ENCODE data around the gene E2F3. TPM values are rescaled to one million over a fixed set of nuclear protein-coding genes. Genes with fewer than 3 reads are reported as not detected.

The E2F3 gene
- total RNA-seq, 1 experiment from 2014 or later = 35.7 TPM

DNA sequence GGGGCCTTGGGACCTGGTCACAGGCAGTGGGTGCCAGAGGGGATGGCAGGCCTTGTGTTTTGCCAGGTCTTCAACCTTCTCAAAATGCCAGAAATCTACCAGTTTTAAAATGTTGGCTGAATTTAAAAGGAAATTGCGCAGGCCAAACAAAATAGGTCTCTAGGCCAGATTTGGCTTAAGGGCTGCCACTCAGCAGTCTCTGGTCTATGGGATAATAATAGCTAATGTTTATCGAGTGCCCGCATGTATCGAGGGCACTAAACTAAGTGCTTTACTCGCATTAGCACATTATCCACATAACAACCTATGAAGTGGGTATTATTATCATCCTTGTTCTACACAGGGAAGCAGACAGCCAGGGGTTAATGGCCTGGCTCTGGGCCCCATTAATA, 11.0 kb downstream of the E2F3 start:
- Histone ChIP-seq H3K4me1 (ENCODE audit: insufficient read depth, low read length) (peaks cover 4% of the 10 kb centered on the region; the same call in 1 of the 2 replicates), H4K91ac (ENCODE audit: insufficient read length, low read depth, low read length) (no peak overlapping the region), H2BK120ac (ENCODE audit: low read depth, low read length, poor library complexity, severe bottlenecking) (no peak overlapping the region), H3K27me3 (ENCODE audit: insufficient read depth, low read length) (no peaks in the 10 kb centered on the region), H3K79me1 (ENCODE audit: insufficient read depth, low read depth, low read length, poor library complexity, severe bottlenecking) (peaks cover 9% of the 10 kb centered on the region), H2AK5ac (ENCODE audit: insufficient read length, low read length) (no peak overlapping the region), H4K5ac (ENCODE audit: insufficient read length, low read depth, low read length) (no peak overlapping the region), H3K9ac (ENCODE audit: extremely low read depth, insufficient read length, low read length) (no peak overlapping the region), H3K56ac (ENCODE audit: insufficient read length, low read depth, low read length) (no peak overlapping the region), H2AFZ (ENCODE audit: low read length) (no peak overlapping the region), H3K23ac (ENCODE audit: insufficient read length, low read depth, low read length) (no peak overlapping the region), H3K23me2 (ENCODE audit: insufficient read length, low read depth, low read length, poor library complexity, severe bottlenecking) (no peaks in the 10 kb centered on the region), H2BK20ac (ENCODE audit: low read depth, low read length, poor library complexity, severe bottlenecking) (no peak overlapping the region), H2BK5ac (ENCODE audit: insufficient read length, low read length) (no peak overlapping the region), H4K20me1 (ENCODE audit: control insufficient read depth, insufficient read depth, insufficient read length) (no peaks in the 10 kb centered on the region), H3K79me2 (ENCODE audit: insufficient read depth, low read length) (peaks cover 82% of the 10 kb centered on the region), H3T11ph (ENCODE audit: low read length) (no peak overlapping the region), H4K8ac (replicated peaks; ENCODE audit: insufficient read length, low read depth, low read length) (no peak overlapping the region), H2BK12ac (ENCODE audit: insufficient read length, low read depth, low read length) (no peak overlapping the region), H2BK15ac (ENCODE audit: low read depth, low read length) (no peak overlapping the region), H3K4ac (ENCODE audit: low read depth, low read length) (no peak overlapping the region), H3K9me3 (ENCODE audit: control insufficient read depth, low read depth, low read length) (no peaks in the 10 kb centered on the region), H3K4me2 (ENCODE audit: insufficient read depth, insufficient read length, low read length) (no peak overlapping the region), H3K27ac (ENCODE audit: insufficient read length, low read depth, low read length) (no peak overlapping the region), H3K14ac (ENCODE audit: insufficient read depth, low read length) (no peak overlapping the region), H3K18ac (ENCODE audit: insufficient read length, low read depth, low read length) (no peak overlapping the region)
- DNase-seq = no peak
- peaks cover 48 to 59% of the 10 kb centered on the region in 2 experiments for H3K4me1 Mint-ChIP-seq
- H3K9me3 Mint-ChIP-seq = no peaks in the 10 kb centered on the region
- peaks cover 8 to 20% (median 9%) of the 10 kb centered on the region in 3 experiments; a peak in 5 of 7 replicates for H3K36me3 Mint-ChIP-seq (ENCODE audit: insufficient read depth in 1 of 3, low read depth in 3 of 3)
- H3K4me3 Mint-ChIP-seq = no peak overlapping the region
- H3K27ac Mint-ChIP-seq = peak overlapping the region in 1 of 3 experiments; percentile 4; a peak in 1 of 7 replicates
- H3K27me3 Mint-ChIP-seq (ENCODE audit: low read depth) = no peaks in the 10 kb centered on the region; the same call in 1 of the 2 replicates
- no CpG with 5 or more reads among the region's 5 CpGs for WGBS (ENCODE audit: extremely low coverage, insufficient read length, low lambda C conversion rate)
- no peak for TF ChIP-seq CTCF (conservative IDR thresholded peaks at IDR 0.05)

Measured in H9 (cell line).